GM10248 (cell line): Measurements from ENCODE around the gene SERPINE2.

Experiments
- CTCF ChIA-PET: fragments of 300-600 bp; sonication (Branson Sonifier 250); formaldehyde crosslinking; extraction: SDS; loops from one replicate; lab custom pipeline; 2021; ENCODE audit warnings: antibody characterized with exemption; lab: Yijun Ruan, JAX
- POLR2A ChIA-PET: fragments of 350-650 bp; sonication (Branson Sonifier 250); formaldehyde crosslinking; extraction: SDS; loops from one replicate; lab custom pipeline; 2020; ENCODE audit warnings: antibody characterized with exemption; lab: Yijun Ruan, JAX
- DNase-seq: peaks from one replicate; pipeline ENCODE4 v3.0.0; 2012; ENCODE audit errors: extremely low spot score
- CTCF ChIP-seq: IDR thresholded peaks from 2 replicates; pipeline ENCODE4 v1.5.1; 2012; ENCODE audit warnings: mild to moderate bottlenecking, low read depth; ENCODE audit errors: extremely low read depth, missing control alignments, control extremely low read depth

Gene SERPINE2

GRCh38 chr2:224069172-224069571 is 30.1 kb upstream of the SERPINE2 start:
- ChIA-PET CTCF (interaction anchor here (1.3 kb wide), 1 partner anchor 11 kb away, joined by 3 read pairs; no protein-coding TSS in a partner anchor), POLR2A (no interaction called here)
- DNase-seq: no peak

GRCh38 chr2:224063298-224063648 is 24.2 kb upstream of the SERPINE2 start:
- TF ChIP-seq CTCF: no peak
- no peak for DNase-seq
- POLR2A ChIA-PET: no interaction called here
- CTCF ChIA-PET: interaction anchor here (0.8 to 2.9 kb wide), 3 partner anchors 10 to 70 kb away, joined by 3 to 9 read pairs (median 4); no protein-coding TSS in a partner anchor

More at GRCh38 chr2:224069172-224069571, 30.1 kb upstream of the SERPINE2 start:
- TF ChIP-seq CTCF: no peak

GRCh38 chr2:224062481-224063297 is 23.6 kb upstream of the SERPINE2 start:
- DNase-seq: no peak
- CTCF ChIA-PET: interaction anchor here (0.8 to 2.9 kb wide), 4 partner anchors 10 to 69 kb away, joined by 3 to 9 read pairs (median 4); no protein-coding TSS in a partner anchor

GRCh38 chr2:224060783-224061482 is 21.8 kb upstream of the SERPINE2 start:
- ChIA-PET CTCF (no interaction called here), POLR2A (no interaction called here)
- DNase-seq: no peak
- TF ChIP-seq CTCF: no peak

More at GRCh38 chr2:224062481-224063297, 23.6 kb upstream of the SERPINE2 start:
- POLR2A ChIA-PET: no interaction called here
- TF ChIP-seq CTCF: no peak

- CTCF ChIA-PET: no interaction called here
- TF ChIP-seq CTCF: no peak
- no peak for DNase-seq
- POLR2A ChIA-PET: no interaction called here
Measured at GRCh38 chr2:224059178-224059577, 20.1 kb upstream of the SERPINE2 start.

- no peak for DNase-seq
- CTCF ChIA-PET: no interaction called here
- POLR2A ChIA-PET: no interaction called here
- TF ChIP-seq CTCF: no peak
Measured at GRCh38 chr2:224058048-224058775, 19.1 kb upstream of the SERPINE2 start.
